Stimulated activated CD4-positive, alpha-beta T cell treated with anti-CD3 and anti-CD28 coated beads, Interleukin-1b, Interleukin-23, amount 100 ng/mL, for 4 hours (primary cell): ENCODE measurements around the gene FREM3.
A peak's percentile ranks its signal among the peaks of the same experiment; 100 is the strongest.
"Not testable (repeated sequence)": the region's sequence is repeated elsewhere in the genome, so short reads cannot be mapped to it uniquely, and the experiment has no call there.

ENCODE experiments used
- DNase-seq, 2 donors: peaks; one replicate each; pipeline ENCODE4 v3.0.0-alpha.2; 2020; ENCODE audit warnings: low read depth in 2 of 2

Gene FREM3

DNA sequence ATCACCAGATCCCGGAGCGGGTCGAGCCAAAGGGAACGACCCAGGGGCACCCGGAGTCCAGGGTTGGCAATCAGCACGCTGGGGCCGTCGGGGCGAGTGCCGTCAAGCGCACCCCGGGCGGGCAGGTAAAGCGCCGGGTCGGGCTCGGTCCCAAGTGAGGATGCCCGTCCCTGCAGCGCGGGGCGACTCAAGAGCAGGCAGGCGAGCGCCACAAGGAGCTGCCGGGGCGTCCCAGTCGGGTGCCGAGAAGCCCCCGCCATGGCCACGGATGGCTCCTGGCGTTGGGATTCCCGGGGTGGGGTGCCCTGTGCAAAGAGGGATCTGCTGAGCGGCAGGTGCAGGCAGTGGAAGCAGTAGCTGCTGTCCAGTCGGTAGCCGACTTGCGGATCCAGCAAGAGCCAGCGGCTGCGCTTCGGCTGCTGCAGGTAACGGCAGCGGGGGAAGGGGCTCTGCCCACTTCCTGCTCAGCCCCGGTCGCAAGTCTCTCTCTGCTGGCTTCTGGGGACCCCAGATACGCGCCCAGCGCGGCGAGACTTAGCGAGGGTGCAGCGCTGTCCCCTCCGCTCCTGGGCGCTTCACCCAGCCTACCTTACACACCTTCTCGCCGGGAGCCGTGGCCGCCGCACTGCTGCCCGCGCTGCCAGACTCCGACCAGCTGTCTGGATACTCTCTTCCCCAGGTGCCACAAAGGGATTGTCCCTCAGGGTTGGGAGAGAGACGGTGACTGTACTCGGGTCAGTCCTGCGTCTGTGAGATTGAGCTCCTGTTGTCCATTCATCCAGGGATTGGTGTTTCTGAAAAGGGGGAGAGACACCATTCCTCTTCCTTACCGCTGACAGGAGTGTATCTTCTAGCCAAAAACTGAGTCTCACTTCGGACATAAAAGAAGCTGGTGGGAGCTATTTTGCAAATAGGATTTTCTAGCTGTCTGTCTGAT, at the start of gene FREM3:
Gene FREM3 (minus strand): TSS at position 260 of the 937 bp plus-strand sequence. CDS start 0 bp downstream, at position 260.
- DNase-seq, result peak in 1 of 2 donors; percentile 1

DNA sequence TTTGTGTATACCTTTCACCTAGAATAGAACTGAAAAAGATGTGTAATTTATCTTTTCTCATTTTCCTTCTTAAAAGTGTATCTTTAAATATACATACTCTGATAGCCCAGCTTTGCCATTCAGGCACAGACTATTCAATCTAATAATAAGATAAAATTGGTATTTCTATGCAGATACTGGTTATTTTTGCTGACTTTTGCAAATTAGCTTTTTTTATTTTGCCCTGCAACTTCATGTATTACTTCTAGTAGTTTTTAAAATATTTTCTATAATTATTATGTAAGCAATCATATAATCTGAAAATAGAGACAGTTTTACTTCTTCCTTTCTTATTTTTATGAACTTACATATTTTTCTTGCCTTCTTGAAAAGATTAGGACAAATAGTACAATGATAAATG, 45.4 kb upstream of the FREM3 start:
- no peak for DNase-seq

DNA sequence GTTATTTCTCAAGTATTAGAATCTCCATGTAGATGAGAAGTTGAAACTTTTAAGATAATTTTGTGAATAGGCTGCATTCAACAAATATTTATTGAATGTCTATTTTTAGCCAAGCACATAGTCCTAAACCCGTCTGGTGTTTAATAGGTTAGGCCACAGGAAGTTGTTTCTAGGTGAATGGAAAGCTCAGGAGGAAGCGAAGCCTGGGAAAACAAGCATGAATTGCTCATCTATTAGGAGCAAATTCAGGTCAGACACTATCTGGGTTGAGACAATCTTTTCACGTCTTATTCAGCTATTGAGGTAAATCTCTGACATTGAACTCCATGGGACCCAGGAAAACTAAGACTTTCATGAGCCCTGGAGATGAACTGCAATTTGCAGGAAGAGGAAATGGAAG, 43.1 kb upstream of the FREM3 start:
- no peak for DNase-seq

- no peak for DNase-seq
Measured at GRCh38 chr4:143742834-143743233, 42.4 kb upstream of the FREM3 start.

DNA sequence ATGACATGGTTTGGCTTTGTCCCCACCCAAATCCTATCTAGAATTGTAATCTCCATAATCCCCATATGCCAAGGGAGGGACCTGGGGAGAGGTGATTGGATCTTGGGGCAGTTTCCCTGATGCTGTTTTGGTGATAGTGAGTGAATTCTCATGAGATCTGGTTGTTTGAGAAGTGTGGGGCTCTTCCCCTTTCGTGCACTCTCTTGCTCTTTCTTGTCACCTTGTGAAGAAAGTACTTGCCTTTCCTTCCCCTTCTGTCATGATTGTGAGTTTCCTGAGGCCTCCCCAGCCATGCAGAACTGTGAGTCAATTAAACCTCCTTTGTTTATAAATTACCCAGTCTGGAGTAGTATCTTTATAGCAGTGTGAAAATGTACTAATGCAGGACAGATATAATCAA, 36.4 kb upstream of the FREM3 start:
- DNase-seq, result no peak

- DNase-seq, result not testable (repeated sequence)
Measured at GRCh38 chr4:143736061-143736460, 35.6 kb upstream of the FREM3 start.

DNA sequence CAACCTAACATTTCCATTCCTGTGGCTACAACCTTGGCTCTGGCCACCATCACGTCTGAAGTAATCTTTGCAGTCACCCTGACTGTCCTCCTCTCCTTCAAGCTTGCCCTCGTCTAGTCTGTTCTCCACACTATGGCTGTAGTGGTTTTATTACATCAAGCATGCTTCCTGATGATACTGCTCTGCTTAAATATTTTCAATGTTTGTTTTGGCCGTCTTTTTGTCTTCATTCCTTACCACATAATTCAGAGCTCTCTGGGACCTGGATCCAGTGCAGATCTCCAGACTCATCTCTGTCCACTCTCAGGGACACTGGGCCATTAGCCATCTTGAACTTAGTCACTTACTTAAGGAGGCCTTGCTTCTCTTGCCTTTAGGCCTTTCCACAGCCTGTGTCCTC, 27.7 kb upstream of the FREM3 start:
- DNase-seq, result no peak

GRCh38 chr4:143726714-143727113, 26.2 kb upstream of the FREM3 start:
- no peak for DNase-seq

DNA sequence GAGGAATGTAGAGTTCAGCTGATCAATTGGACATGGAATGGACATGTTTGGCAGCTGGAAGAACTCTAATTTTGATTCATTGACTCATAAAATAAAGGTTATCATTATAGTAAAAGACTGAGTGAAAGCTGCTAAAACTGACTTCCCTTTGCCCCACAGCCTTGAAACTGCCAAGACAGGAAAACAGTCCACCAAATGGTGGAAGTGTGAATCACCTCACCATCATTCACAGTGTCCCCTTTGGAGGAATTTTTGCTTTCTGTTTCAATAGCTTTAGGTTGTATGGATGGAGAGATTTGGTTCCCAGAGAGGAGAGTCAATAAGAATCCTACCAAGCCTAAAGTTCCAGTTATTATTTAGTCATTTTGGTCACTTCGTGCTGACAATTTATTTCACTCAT, 20.8 kb upstream of the FREM3 start:
- no peak for DNase-seq

- not testable (repeated sequence) for DNase-seq
Measured at GRCh38 chr4:143718748-143719147, 18.3 kb upstream of the FREM3 start.

DNA sequence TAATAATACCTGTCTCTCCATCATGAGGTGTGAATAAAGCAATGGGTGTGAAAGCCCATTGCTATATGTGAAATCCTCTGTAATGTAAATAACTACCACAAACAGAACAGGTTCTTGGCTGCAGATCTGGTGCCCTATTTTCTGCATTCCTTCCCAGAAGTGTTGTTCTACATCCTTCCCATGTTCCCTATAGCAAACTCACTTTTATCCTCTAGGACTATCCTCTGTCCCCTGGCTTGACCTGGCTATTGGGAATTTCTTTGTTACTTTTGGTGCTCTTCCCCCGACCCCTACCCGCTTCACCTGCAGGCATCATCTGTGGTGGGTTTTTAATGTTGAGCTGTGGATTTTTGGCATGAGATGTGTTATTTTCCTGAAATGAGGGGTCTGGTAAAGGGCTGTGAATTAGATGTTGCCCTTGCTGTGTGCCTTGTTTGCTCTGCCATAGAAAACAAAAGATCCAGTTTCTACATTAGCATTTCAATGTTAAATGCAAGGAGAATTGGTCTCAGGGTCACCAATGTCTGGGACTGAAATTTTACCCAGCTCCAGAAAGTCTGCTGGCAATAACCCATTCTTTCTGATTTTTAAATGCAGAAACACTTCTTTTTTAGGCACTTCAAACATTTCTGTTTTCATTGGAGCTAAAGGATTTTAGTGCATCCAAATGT, 13.6 kb upstream of the FREM3 start:
- DNase-seq, result no peak

GRCh38 chr4:143713553-143713952, 13.1 kb upstream of the FREM3 start:
- no peak for DNase-seq

- DNase-seq, result no peak
Measured at GRCh38 chr4:143712155-143712550, 11.7 kb upstream of the FREM3 start.

GRCh38 chr4:143711543-143712154, 11.2 kb upstream of the FREM3 start:
- no peak for DNase-seq

DNA sequence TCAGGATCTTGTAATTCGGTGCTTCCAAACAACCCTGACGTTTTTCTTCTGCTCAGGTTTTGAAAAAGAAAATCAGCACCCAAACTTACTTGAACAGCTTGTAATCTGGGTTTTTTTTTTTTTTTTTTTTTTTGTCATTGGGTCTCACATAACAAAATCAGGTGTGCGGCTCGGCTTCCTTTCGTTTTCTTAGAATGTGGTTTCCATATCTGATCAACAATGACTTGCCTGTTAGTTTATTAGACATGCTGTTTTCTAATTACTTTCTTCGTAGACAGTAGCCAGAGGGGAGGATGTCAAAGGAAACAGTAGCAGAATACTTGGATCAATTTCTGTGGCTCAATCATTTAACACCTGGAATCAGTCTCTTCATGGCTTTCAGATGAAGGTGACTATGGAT, 890 bp upstream of the FREM3 start:
- no peak for DNase-seq

- peak in 1 of 2 donors; percentile 0 for DNase-seq
Measured at GRCh38 chr4:143700046-143700415, 444 bp downstream of the FREM3 start.

GRCh38 chr4:143699331-143700045, 987 bp downstream of the FREM3 start:
- no peak for DNase-seq

DNA sequence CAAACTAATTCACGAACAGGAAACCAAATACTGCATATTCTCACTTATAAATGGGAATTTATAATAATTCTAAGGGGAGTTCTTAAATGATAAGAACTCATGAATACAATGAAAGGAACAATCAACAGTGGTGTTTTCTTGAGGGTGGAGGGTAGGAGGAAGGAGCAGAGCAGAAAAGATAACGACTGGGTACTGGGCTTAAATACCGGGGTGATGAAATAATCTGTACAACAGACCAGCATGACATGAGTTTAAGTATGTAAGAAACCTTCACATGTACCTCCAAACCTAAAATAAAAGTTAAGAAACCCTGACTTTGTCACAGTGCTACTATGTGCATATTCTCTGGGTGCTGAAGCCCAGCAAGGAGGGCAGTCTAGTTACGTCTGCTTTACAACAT, 6.6 kb downstream of the FREM3 start:
- no peak for DNase-seq

GRCh38 chr4:143692241-143692640, 8.2 kb downstream of the FREM3 start:
- no peak for DNase-seq

- no peak for DNase-seq
Measured at GRCh38 chr4:143679434-143679833, 21.0 kb downstream of the FREM3 start.

GRCh38 chr4:143673629-143674028, 26.8 kb downstream of the FREM3 start:
- DNase-seq, result not testable (repeated sequence)
